GM23338 (cell line): ENCODE data around the gene NAPA. TPM values are rescaled to one million over a fixed set of nuclear protein-coding genes. Genes with fewer than 3 reads are reported as not detected.

Experiments
- ATAC-seq: fragments of 200-7000 bp; cut with Tn5 transposase; 3 replicates; pipeline ENCODE4 v1.9.1; 2020
- DNase-seq: peaks from one replicate; pipeline ENCODE4 v3.0.0-alpha.2; 2015; ENCODE audit warnings: low spot score
- H2AFZ ChIP-seq: fragments of 200-600 bp; sonication (generic); 2 replicates; pipeline ENCODE4 v1.8.0; 2016; ENCODE audit warnings: antibody characterized with exemption, mild to moderate bottlenecking, moderate library complexity
- H3F3A ChIP-seq: fragments of 200-600 bp; sonication (generic); replicated peaks from 2 replicates; pipeline ENCODE4 v1.8.0; 2017; ENCODE audit warnings: antibody characterized with exemption, mixed run types, low read depth
- H3K27ac ChIP-seq: fragments of 200-600 bp; sonication (generic); 2 replicates; pipeline ENCODE4 v1.6.1; 2016; ENCODE audit warnings: low read depth
- H3K27me3 ChIP-seq: fragments of 200-600 bp; sonication (generic); 2 replicates; pipeline ENCODE4 v1.8.0; 2016; ENCODE audit warnings: mild to moderate bottlenecking, mixed run types, moderate library complexity; ENCODE audit not compliant: insufficient read depth
- H3K36me3 ChIP-seq: fragments of 200-600 bp; sonication (generic); 2 replicates; pipeline ENCODE4 v1.8.0; 2016; ENCODE audit warnings: mild to moderate bottlenecking; ENCODE audit not compliant: insufficient read depth
- H3K4me1 ChIP-seq: fragments of 200-600 bp; sonication (generic); 2 replicates; pipeline ENCODE4 v1.8.0; 2016; ENCODE audit warnings: mild to moderate bottlenecking, moderate library complexity; ENCODE audit not compliant: insufficient read depth
- H3K4me2 ChIP-seq: fragments of 200-600 bp; sonication (generic); 2 replicates; pipeline ENCODE4 v1.7.1; 2017; ENCODE audit warnings: mixed run types
- H3K4me3 ChIP-seq: fragments of 200-600 bp; sonication (generic); 2 replicates; pipeline ENCODE4 v1.6.1; 2016; ENCODE audit warnings: mixed run types
- H3K79me2 ChIP-seq: fragments of 200-600 bp; sonication (generic); replicated peaks from 2 replicates; pipeline ENCODE4 v1.8.0; 2017; ENCODE audit warnings: mild to moderate bottlenecking; ENCODE audit not compliant: insufficient read depth
- H3K9me2 ChIP-seq: fragments of 200-600 bp; sonication (generic); 2 replicates; pipeline ENCODE4 v1.8.0; 2017; ENCODE audit not compliant: insufficient read depth
- H4K20me1 ChIP-seq: fragments of 200-600 bp; sonication (generic); replicated peaks from 2 replicates; pipeline ENCODE4 v1.8.0; 2017; ENCODE audit warnings: mild to moderate bottlenecking; ENCODE audit not compliant: insufficient read depth
- H3K27ac Mint-ChIP-seq: 2 replicates; pipeline ENCODE4 v1.8.0; 2020; ENCODE audit warnings: inconsistent platforms, mild to moderate bottlenecking, moderate library complexity, mixed read lengths
- H3K27me3 Mint-ChIP-seq: 3 replicates; pipeline ENCODE4 v1.8.0; 2022; ENCODE audit warnings: low read depth, mild to moderate bottlenecking, moderate library complexity, mixed read lengths, inconsistent platforms; ENCODE audit not compliant: insufficient read depth, poor library complexity
- H3K36me3 Mint-ChIP-seq: 3 replicates; pipeline ENCODE4 v1.8.0; 2021; ENCODE audit warnings: low read depth, mild to moderate bottlenecking, inconsistent platforms, moderate library complexity, mixed read lengths
- H3K4me1 Mint-ChIP-seq: 3 replicates; pipeline ENCODE4 v1.8.0; 2020; ENCODE audit warnings: mild to moderate bottlenecking, inconsistent platforms, mixed read lengths
- H3K4me3 Mint-ChIP-seq: 3 replicates; pipeline ENCODE4 v1.8.0; 2021; ENCODE audit warnings: moderate library complexity, mild to moderate bottlenecking, inconsistent platforms, mixed read lengths
- H3K9me3 Mint-ChIP-seq: 3 replicates; pipeline ENCODE4 v1.8.0; 2020; ENCODE audit warnings: moderate library complexity, mild to moderate bottlenecking, inconsistent platforms, mixed read lengths
- CREB1 ChIP-seq: fragments of 250-450 bp; sonication (Bioruptor Pico); IDR thresholded peaks from 2 replicates; pipeline ENCODE4 v1.5.0; 2020; ENCODE audit warnings: low read depth, mild to moderate bottlenecking, moderate library complexity
- EZH2 ChIP-seq: fragments of 200-600 bp; sonication (generic); IDR thresholded peaks from one replicate; pipeline ENCODE4 v1.8.0; 2017; ENCODE audit warnings: antibody characterized with exemption, mild to moderate bottlenecking, low read depth; ENCODE audit not compliant: unreplicated experiment
- EZH2phosphoT487 ChIP-seq: fragments of 200-600 bp; sonication (generic); IDR thresholded peaks from one replicate; pipeline ENCODE4 v1.8.1; 2018; ENCODE audit warnings: antibody characterized with exemption; ENCODE audit not compliant: unreplicated experiment
- JUNB ChIP-seq: IDR thresholded peaks from one replicate; pipeline ENCODE4 v1.6.1; 2016; ENCODE audit warnings: antibody characterized with exemption; ENCODE audit not compliant: unreplicated experiment
- NANOG ChIP-seq: IDR thresholded peaks from 2 replicates; pipeline ENCODE4 v1.6.1; 2016; ENCODE audit warnings: antibody characterized with exemption, borderline replicate concordance
- POLR2AphosphoS5 ChIP-seq: IDR thresholded peaks from 2 replicates; pipeline ENCODE4 v1.6.1; 2016; ENCODE audit warnings: antibody characterized with exemption, low read depth
- STAT1 ChIP-seq: IDR thresholded peaks from one replicate; pipeline ENCODE4 v1.6.1; 2016; ENCODE audit warnings: antibody characterized with exemption; ENCODE audit not compliant: unreplicated experiment
- ZNF114 ChIP-seq: fragments of 250-450 bp; sonication (Bioruptor Pico); IDR thresholded peaks from 2 replicates; pipeline ENCODE4 v1.5.0; 2020; ENCODE audit warnings: mild to moderate bottlenecking, moderate library complexity
- ZNF331 ChIP-seq: fragments of 250-450 bp; sonication (Bioruptor Pico); IDR thresholded peaks from 2 replicates; pipeline ENCODE4 v1.5.0; 2020; ENCODE audit warnings: low read depth, mild to moderate bottlenecking, moderate library complexity
- polyA plus RNA-seq: library from polyadenylated mRNA; unstranded; fragments of >200 nt; fragmentation: Nextera tagmentation; extraction: Ambion mirVana; gene quantifications from 2 replicates; pipeline ENCODE4 v1.2.1, GENCODE V29; 2016
- total RNA-seq: library from RNA; depleted of rRNA; stranded (reverse); fragments of >200 nt; shearing (Covaris generic); gene quantifications from 2 replicates; pipeline ENCODE4 v1.2.3, GENCODE V29; 2014
- TF ChIP-seq, protein P1 (sequence below), 2 experiments: fragments of 200-600 bp in 1 of 2; sonication (generic) in 1 of 2; conservative IDR thresholded peaks; 2 replicates each; pipeline versions ENCODE4 v1.5.1 to v1.6.1; 2016 to 2017; ENCODE audit warnings: antibody characterized with exemption in 2 of 2, low read depth in 2 of 2, mild to moderate bottlenecking in 2 of 2, moderate library complexity in 1 of 2
- TF ChIP-seq, protein P2 (sequence below): fragments of 250-450 bp; sonication (Bioruptor Pico); IDR thresholded peaks from 2 replicates; pipeline ENCODE4 v1.5.0; 2020; ENCODE audit warnings: mild to moderate bottlenecking, moderate library complexity
- TF ChIP-seq, protein P3 (sequence below): IDR thresholded peaks from 2 replicates; pipeline ENCODE4 v1.6.1; 2016; ENCODE audit warnings: antibody characterized with exemption
- TF ChIP-seq, protein P4 (sequence below): IDR thresholded peaks from one replicate; pipeline ENCODE4 v1.6.1; 2018; ENCODE audit warnings: antibody characterized with exemption; ENCODE audit not compliant: unreplicated experiment

NAPA gene
- total and polyA plus RNA-seq, 2 experiments from 2014 or later: 52.0 to 72.1 TPM

DNA sequence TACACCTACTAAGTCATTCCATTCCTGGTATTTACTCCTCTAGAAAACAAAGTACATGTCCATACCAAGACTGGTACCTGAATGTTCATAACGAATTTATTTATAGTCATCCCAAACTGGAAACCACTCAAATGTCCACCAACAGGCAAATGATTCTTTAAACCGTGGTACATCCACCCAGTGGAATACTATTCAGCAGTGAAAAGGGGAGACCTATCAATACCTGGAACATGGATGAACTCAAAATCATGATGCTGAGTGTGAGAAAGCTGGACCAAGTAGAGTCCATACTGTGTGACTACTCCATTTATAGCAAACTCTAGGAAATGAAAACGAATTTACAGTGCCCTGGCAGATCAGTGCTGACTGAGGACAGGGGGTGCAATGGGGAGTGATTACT is 11.9 kb upstream of the NAPA start:
- no peak overlapping the region for H2AFZ ChIP-seq
- Mint-ChIP-seq H3K36me3 (no peaks in the 10 kb centered on the region), H3K27me3 (no peaks in the 10 kb centered on the region), H3K4me1 (no peaks in the 10 kb centered on the region), H3K27ac (no peak overlapping the region), H3K4me3 (no peak overlapping the region), H3K9me3 (no peaks in the 10 kb centered on the region)
- H3K4me3 ChIP-seq: no peak overlapping the region
- no peaks in the 10 kb centered on the region for H3F3A ChIP-seq
- H3K36me3 ChIP-seq: no peaks in the 10 kb centered on the region
- no peaks in the 10 kb centered on the region for H3K9me2 ChIP-seq
- no peak overlapping the region for H3K4me2 ChIP-seq
- H4K20me1 ChIP-seq: no peaks in the 10 kb centered on the region
- no peaks in the 10 kb centered on the region for H3K4me1 ChIP-seq
- no peaks in the 10 kb centered on the region for H3K27me3 ChIP-seq
- TF ChIP-seq EZH2phosphoT487: no peak
- no peak for TF ChIP-seq STAT1
- TF ChIP-seq, protein P1, sequence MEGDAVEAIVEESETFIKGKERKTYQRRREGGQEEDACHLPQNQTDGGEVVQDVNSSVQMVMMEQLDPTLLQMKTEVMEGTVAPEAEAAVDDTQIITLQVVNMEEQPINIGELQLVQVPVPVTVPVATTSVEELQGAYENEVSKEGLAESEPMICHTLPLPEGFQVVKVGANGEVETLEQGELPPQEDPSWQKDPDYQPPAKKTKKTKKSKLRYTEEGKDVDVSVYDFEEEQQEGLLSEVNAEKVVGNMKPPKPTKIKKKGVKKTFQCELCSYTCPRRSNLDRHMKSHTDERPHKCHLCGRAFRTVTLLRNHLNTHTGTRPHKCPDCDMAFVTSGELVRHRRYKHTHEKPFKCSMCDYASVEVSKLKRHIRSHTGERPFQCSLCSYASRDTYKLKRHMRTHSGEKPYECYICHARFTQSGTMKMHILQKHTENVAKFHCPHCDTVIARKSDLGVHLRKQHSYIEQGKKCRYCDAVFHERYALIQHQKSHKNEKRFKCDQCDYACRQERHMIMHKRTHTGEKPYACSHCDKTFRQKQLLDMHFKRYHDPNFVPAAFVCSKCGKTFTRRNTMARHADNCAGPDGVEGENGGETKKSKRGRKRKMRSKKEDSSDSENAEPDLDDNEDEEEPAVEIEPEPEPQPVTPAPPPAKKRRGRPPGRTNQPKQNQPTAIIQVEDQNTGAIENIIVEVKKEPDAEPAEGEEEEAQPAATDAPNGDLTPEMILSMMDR (conservative IDR thresholded peaks at IDR 0.05; ENCODE audit: low read depth in 2 of 2): no peak
- TF ChIP-seq ZNF331 (CRISPR knock-in tag): no peak
- TF ChIP-seq CREB1 (CRISPR knock-in tag): no peak
- no peak for TF ChIP-seq ZNF114 (CRISPR knock-in tag)
- TF ChIP-seq, protein P2, sequence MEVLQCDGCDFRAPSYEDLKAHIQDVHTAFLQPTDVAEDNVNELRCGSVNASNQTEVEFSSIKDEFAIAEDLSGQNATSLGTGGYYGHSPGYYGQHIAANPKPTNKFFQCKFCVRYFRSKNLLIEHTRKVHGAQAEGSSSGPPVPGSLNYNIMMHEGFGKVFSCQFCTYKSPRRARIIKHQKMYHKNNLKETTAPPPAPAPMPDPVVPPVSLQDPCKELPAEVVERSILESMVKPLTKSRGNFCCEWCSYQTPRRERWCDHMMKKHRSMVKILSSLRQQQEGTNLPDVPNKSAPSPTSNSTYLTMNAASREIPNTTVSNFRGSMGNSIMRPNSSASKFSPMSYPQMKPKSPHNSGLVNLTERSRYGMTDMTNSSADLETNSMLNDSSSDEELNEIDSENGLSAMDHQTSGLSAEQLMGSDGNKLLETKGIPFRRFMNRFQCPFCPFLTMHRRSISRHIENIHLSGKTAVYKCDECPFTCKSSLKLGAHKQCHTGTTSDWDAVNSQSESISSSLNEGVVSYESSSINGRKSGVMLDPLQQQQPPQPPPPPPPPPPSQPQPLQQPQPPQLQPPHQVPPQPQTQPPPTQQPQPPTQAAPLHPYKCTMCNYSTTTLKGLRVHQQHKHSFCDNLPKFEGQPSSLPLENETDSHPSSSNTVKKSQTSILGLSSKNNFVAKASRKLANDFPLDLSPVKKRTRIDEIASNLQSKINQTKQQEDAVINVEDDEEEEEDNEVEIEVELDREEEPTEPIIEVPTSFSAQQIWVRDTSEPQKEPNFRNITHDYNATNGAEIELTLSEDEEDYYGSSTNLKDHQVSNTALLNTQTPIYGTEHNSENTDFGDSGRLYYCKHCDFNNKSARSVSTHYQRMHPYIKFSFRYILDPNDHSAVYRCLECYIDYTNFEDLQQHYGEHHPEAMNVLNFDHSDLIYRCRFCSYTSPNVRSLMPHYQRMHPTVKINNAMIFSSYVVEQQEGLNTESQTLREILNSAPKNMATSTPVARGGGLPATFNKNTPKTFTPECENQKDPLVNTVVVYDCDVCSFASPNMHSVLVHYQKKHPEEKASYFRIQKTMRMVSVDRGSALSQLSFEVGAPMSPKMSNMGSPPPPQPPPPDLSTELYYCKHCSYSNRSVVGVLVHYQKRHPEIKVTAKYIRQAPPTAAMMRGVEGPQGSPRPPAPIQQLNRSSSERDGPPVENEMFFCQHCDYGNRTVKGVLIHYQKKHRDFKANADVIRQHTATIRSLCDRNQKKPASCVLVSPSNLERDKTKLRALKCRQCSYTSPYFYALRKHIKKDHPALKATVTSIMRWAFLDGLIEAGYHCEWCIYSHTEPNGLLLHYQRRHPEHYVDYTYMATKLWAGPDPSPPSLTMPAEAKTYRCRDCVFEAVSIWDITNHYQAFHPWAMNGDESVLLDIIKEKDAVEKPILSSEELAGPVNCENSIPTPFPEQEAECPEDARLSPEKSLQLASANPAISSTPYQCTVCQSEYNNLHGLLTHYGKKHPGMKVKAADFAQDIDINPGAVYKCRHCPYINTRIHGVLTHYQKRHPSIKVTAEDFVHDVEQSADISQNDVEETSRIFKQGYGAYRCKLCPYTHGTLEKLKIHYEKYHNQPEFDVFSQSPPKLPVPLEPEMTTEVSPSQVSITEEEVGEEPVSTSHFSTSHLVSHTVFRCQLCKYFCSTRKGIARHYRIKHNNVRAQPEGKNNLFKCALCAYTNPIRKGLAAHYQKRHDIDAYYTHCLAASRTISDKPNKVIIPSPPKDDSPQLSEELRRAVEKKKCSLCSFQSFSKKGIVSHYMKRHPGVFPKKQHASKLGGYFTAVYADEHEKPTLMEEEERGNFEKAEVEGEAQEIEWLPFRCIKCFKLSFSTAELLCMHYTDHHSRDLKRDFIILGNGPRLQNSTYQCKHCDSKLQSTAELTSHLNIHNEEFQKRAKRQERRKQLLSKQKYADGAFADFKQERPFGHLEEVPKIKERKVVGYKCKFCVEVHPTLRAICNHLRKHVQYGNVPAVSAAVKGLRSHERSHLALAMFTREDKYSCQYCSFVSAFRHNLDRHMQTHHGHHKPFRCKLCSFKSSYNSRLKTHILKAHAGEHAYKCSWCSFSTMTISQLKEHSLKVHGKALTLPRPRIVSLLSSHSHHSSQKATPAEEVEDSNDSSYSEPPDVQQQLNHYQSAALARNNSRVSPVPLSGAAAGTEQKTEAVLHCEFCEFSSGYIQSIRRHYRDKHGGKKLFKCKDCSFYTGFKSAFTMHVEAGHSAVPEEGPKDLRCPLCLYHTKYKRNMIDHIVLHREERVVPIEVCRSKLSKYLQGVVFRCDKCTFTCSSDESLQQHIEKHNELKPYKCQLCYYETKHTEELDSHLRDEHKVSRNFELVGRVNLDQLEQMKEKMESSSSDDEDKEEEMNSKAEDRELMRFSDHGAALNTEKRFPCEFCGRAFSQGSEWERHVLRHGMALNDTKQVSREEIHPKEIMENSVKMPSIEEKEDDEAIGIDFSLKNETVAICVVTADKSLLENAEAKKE: no peak
- TF ChIP-seq, protein P3, sequence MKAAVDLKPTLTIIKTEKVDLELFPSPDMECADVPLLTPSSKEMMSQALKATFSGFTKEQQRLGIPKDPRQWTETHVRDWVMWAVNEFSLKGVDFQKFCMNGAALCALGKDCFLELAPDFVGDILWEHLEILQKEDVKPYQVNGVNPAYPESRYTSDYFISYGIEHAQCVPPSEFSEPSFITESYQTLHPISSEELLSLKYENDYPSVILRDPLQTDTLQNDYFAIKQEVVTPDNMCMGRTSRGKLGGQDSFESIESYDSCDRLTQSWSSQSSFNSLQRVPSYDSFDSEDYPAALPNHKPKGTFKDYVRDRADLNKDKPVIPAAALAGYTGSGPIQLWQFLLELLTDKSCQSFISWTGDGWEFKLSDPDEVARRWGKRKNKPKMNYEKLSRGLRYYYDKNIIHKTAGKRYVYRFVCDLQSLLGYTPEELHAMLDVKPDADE: no peak
- TF ChIP-seq POLR2AphosphoS5: no peak
- TF ChIP-seq JUNB: no peak
- TF ChIP-seq, protein P4, sequence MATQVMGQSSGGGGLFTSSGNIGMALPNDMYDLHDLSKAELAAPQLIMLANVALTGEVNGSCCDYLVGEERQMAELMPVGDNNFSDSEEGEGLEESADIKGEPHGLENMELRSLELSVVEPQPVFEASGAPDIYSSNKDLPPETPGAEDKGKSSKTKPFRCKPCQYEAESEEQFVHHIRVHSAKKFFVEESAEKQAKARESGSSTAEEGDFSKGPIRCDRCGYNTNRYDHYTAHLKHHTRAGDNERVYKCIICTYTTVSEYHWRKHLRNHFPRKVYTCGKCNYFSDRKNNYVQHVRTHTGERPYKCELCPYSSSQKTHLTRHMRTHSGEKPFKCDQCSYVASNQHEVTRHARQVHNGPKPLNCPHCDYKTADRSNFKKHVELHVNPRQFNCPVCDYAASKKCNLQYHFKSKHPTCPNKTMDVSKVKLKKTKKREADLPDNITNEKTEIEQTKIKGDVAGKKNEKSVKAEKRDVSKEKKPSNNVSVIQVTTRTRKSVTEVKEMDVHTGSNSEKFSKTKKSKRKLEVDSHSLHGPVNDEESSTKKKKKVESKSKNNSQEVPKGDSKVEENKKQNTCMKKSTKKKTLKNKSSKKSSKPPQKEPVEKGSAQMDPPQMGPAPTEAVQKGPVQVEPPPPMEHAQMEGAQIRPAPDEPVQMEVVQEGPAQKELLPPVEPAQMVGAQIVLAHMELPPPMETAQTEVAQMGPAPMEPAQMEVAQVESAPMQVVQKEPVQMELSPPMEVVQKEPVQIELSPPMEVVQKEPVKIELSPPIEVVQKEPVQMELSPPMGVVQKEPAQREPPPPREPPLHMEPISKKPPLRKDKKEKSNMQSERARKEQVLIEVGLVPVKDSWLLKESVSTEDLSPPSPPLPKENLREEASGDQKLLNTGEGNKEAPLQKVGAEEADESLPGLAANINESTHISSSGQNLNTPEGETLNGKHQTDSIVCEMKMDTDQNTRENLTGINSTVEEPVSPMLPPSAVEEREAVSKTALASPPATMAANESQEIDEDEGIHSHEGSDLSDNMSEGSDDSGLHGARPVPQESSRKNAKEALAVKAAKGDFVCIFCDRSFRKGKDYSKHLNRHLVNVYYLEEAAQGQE: no peak
- TF ChIP-seq EZH2: no peak
- no peak for TF ChIP-seq NANOG
- no peaks in the 10 kb centered on the region for H3K79me2 ChIP-seq
- no peak for ATAC-seq
- DNase-seq: no peak
- no peak overlapping the region for H3K27ac ChIP-seq
